Activated naive CD8-positive, alpha-beta T cell treated with anti-CD3 and anti-CD28 coated beads for 36 hours (primary cell): Measurements from ENCODE around the gene GARIN5A. TPM values are rescaled to one million over a fixed set of nuclear protein-coding genes. Genes with fewer than 3 reads are reported as not detected.
"Not testable (repeated sequence)": the region's sequence is repeated elsewhere in the genome, so short reads cannot be mapped to it uniquely, and the experiment has no call there.

Source experiments
- DNase-seq: peaks from one replicate; pipeline ENCODE4 v3.0.0; 2021
- H3K27ac Mint-ChIP-seq: one replicate; pipeline ENCODE4 v1.8.0; 2022; ENCODE audit warnings: mild to moderate bottlenecking, moderate library complexity, mixed read lengths
- H3K27me3 Mint-ChIP-seq: one replicate; pipeline ENCODE4 v1.8.0; 2022; ENCODE audit warnings: mild to moderate bottlenecking, mixed read lengths
- H3K36me3 Mint-ChIP-seq: one replicate; pipeline ENCODE4 v1.8.0; 2021; ENCODE audit warnings: mild to moderate bottlenecking, mixed read lengths
- H3K4me1 Mint-ChIP-seq: one replicate; pipeline ENCODE4 v1.8.0; 2021; ENCODE audit warnings: mixed read lengths
- H3K4me3 Mint-ChIP-seq: one replicate; pipeline ENCODE4 v1.8.0; 2022; ENCODE audit warnings: mild to moderate bottlenecking, moderate library complexity, mixed read lengths
- H3K9me3 Mint-ChIP-seq: one replicate; pipeline ENCODE4 v1.8.0; 2022; ENCODE audit warnings: mixed read lengths
- total RNA-seq, 2 experiments: library from RNA; stranded (reverse); gene quantifications; one replicate each; pipeline ENCODE4 v1.2.3, GENCODE V29; 2021

Gene GARIN5A
- total RNA-seq, 2 experiments from 2014 or later = 0.52 to 0.90 TPM

DNA sequence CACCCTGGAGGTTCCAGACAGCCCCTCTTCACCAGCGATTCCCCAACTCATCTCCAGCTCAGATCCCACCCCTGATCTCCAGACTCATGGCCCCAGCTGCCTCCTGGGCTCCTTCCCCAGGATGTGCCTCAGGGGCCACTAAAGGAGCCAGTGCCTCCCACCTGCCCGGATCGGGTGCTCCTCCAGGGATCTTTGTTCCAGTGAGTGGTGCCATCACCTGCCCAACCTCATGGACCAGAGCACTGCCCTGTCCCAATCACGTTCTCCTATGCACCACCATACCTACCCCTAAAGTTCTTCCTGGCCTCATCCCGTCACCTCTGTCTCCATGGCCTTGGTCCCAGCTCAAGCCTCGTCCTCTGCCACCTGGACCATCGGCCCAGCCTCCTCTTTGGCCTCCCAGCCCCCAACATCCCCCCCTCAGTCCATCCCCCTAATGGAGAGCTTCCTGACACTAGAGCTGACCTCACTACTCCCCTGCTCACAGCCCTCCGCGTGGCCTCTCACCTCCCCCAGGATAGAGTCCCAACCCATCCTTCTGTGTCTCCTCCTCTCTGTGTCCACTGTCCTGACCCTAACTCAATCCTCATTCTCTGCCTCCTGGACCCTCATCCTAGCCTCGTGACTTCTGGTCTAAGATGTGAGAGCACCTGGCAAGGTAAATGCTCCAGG, 8.8 kb upstream of the GARIN5A start:
- H3K4me3 Mint-ChIP-seq = no peak overlapping the region
- peak overlapping the region; percentile 9 for H3K27ac Mint-ChIP-seq
- H3K9me3 Mint-ChIP-seq = peaks cover 5% of the 10 kb centered on the region

DNA sequence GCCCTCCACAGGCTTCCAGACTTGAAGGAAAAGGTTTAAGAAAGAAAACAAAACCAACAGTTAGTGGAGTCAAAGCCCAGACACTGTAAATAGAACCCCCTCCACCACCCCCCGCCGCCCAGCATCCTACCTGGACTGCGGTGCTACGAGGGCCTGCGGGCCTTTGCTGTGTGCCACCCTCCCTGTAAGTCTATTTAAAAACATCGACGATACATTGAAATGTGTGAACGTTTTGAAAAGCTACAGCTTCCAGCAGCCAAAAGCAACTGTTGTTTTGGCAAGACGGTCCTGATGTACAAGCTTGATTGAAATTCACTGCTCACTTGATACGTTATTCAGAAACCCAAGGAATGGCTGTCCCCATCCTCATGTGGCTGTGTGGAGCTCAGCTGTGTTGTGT, 6.3 kb upstream of the GARIN5A start:
- Mint-ChIP-seq H3K36me3 (peaks cover 36% of the 10 kb centered on the region), H3K4me1 (peaks cover 2% of the 10 kb centered on the region), H3K27me3 (no peaks in the 10 kb centered on the region), H3K4me3 (no peak overlapping the region), H3K9me3 (peaks cover 5% of the 10 kb centered on the region), H3K27ac (no peak overlapping the region)
- no peak for DNase-seq

More for the DNA sequence above, 8.8 kb upstream of the GARIN5A start:
- peaks cover 26% of the 10 kb centered on the region for H3K36me3 Mint-ChIP-seq
- H3K27me3 Mint-ChIP-seq = peaks cover 4% of the 10 kb centered on the region
- H3K4me1 Mint-ChIP-seq = peaks cover 7% of the 10 kb centered on the region
- DNase-seq = no peak

DNA sequence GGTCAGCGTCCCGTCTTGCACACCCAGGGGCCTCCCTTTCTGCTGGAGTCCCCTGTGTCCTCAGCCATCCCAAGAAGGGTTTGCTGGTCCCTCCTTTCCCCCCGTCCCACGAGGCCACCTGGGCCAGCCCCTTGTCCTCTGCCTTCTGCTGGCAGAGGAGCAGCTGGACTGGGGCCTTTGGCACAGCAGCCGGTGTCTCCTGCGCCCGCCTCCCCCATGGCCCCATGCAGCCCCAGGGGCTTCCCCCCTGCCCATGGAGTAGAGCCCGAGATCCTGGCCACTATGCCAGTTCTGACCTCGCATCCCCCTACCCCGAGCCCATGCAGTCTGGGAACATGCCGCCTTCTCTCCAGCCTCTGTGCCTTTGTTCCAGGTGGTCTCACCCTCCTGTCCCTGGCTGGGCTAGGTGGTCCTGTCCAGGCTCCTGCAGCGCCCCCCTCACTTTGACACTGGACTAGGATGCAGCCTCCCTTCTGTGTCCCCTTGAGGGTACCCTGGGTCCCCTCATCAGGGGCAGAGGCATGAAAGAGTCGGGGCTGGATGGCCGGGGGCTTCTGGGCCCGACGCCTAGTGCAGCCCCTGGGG, 5.7 kb upstream of the GARIN5A start:
- no peaks in the 10 kb centered on the region for H3K27me3 Mint-ChIP-seq
- peaks cover 6% of the 10 kb centered on the region for H3K4me1 Mint-ChIP-seq
- H3K36me3 Mint-ChIP-seq = peaks cover 42% of the 10 kb centered on the region
- peaks cover 5% of the 10 kb centered on the region for H3K9me3 Mint-ChIP-seq
- no peak for DNase-seq
- no peak overlapping the region for H3K4me3 Mint-ChIP-seq
- H3K27ac Mint-ChIP-seq = no peak overlapping the region

DNA sequence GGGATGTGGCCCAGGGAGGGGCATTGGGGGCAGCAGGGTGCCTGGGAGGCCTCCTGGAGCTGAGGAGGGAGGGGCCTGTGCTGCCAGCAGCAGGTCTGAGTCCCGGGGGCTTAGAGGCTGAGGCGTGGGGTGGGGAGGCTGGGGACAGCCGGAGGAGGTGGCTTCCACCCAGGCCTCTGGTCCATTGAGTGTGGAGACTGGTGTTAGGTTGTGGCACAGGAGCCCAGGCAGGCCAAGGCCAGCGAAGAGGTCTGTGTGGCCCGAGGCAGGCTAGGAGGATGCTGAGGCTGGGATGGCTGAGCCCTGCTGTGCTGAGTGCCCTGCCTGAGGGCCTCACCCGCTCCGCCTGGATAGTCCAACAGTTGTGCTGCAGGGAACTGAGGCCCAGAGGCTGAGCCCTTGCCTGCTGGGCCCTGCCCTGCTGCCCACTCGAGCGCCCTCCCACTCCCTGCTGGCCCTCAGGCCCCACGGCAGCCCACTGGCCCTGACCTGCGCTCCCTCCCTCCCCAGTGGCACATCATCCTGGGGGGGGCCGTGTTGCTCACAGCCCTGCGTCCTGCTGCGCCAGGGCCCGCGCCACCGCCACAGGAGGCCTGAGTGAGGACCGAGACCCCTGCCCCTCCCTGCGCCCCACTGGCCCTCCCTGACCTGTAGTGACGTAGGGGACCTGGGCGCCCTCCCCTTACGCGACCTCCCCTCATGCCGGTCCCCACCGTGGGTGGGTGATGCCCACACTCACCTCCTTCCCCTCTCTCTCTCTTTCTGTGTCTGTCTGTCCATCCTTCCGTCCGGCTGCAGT, 4.9 kb upstream of the GARIN5A start:
- H3K27me3 Mint-ChIP-seq = no peaks in the 10 kb centered on the region
- no peak overlapping the region for H3K27ac Mint-ChIP-seq
- peaks cover under 1% of the 10 kb centered on the region for H3K9me3 Mint-ChIP-seq
- peaks cover 34% of the 10 kb centered on the region for H3K36me3 Mint-ChIP-seq
- H3K4me1 Mint-ChIP-seq = peaks cover 8% of the 10 kb centered on the region
- no peak overlapping the region for H3K4me3 Mint-ChIP-seq
- no peak for DNase-seq

DNA sequence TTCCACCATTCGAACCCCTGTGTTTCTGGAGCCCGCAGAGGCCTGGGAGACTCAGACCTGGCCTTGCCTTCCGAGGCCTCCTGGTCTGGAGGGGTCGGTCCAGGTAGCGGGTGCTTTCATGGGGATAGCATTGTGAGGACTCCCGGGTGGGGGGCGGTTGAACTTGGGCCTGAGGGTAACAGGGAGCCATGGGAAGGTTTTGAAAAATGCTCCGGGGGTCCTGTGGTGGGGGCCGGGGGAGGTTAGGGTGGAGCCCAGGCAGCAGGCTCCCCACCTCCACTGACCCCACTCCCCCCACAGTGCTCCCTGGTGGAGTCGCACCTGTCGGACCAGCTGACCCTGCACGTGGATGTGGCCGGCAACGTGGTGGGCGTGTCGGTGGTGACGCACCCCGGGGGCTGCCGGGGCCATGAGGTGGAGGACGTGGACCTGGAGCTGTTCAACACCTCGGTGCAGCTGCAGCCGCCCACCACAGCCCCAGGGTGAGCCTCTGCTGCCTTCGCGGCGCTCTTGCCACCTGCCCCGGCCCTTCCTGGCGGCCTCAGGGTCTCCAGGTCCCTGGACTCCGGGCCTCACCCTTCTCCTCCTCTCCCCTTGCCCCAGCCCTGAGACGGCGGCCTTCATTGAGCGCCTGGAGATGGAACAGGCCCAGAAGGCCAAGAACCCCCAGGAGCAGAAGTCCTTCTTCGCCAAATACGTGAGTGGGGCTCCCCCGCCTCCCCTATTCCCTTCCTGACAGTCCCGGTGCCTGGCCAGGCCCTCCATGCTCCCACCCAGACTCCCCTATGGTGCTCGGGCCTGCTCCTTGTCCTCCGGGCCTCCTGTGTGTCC, 3.8 kb upstream of the GARIN5A start:
- Mint-ChIP-seq H3K36me3 (peaks cover 29% of the 10 kb centered on the region), H3K4me1 (peaks cover 8% of the 10 kb centered on the region), H3K27ac (peak overlapping the region; percentile 17), H3K27me3 (no peaks in the 10 kb centered on the region), H3K9me3 (no peaks in the 10 kb centered on the region), H3K4me3 (no peak overlapping the region)
- no peak for DNase-seq

DNA sequence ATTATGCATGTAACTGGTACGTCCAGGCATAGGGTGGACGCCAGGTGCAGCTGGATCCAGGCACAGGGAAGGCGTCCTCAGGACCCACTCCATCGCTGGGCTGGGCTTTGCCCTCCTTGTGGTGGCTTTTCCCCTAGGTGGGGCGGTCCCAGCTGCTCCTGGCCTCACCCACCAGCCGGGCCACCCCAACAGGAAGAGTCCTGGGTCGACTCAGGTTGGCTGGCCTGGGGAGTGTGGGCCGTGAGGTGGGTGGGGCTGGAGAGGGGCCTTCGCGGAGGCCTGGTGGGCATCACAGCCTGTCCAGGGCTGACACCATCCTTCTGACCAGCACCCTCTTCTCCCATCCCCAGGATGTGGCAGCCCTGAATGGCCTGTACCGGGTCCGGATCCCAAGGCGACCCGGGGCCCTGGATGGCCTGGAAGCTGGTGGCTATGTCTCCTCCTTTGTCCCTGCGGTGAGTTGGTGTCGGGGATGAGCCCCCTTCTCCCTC, 3.2 kb upstream of the GARIN5A start:
- H3K4me1 Mint-ChIP-seq = peaks cover 8% of the 10 kb centered on the region
- peaks cover 24% of the 10 kb centered on the region for H3K36me3 Mint-ChIP-seq
- H3K27ac Mint-ChIP-seq = no peak overlapping the region
- no peak for DNase-seq
- H3K27me3 Mint-ChIP-seq = no peaks in the 10 kb centered on the region
- no peak overlapping the region for H3K4me3 Mint-ChIP-seq
- H3K9me3 Mint-ChIP-seq = no peaks in the 10 kb centered on the region

DNA sequence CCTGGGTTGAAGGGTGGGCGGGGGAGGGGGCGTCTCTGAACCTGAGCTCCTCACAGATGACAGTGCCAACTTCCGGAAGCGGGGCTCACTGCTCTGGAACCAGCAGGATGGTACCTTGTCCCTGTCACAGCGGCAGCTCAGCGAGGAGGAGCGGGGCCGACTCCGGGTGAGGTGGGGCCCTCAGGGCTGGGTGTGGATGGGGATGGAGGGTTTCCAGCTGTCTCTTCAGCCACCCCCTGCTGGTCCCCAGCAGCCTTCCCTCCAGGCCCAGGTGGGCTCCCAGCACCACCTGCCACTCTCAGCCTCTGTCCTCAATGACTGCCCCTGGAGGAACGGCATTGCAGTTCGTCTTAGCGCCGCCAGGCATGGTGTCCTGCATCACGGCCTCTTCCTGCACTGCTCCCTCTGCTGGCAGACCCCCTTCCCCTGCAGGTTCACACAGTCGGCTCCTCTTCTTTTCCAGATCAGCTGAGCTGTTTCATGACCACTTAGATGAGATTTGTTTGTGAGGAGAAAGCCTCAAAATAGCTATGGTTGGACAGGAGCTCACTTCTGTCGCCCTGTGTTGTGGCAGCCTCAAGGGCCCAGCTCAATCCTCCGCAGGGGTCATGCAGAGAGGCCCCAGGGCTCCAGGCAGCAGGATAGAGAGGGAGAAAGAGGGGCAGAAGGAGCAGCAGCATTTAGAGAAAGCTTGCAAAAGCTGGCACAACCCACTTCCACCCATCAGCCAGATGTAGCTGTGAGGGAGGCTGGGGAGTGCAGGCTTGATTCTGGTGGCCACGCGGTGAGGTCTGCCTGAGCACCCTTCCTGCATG, 2.5 kb upstream of the GARIN5A start:
- no peak overlapping the region for H3K27ac Mint-ChIP-seq

DNA sequence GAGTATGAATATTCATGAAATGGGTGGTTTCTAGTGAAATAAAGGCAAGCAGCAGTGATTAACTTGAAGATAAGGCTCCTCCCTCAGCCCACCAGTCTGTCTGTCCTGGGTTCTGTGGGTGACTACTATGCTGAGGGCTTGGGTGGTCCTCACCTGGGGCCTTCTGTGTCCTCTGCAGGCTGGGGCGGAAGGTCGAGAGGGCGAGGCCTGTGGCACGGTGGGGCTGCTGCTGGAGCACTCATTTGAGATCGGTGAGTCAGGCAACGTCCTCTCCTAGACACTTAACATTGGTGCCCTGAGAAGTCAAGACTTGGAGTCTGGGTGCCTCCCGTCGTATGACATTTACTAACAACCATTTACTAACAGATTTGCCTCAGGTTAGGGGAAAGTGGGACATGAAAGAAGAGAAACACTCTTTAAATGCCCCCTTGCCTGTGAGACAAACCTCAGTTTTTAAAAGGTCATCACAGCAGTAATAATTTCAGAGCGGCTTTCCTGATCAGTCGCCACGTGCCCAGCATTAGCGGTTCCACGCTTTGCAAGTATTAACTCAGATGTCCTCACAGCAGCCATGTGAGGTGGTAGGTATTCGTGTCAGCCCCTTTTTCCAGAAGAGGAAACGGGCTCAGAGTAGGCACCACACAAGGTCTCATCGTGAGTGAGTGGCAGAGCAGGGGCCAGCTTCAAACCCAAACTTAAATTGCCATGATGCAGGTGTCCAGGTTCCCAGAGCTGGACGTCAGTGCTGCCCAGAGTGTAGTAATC, 1.3 kb upstream of the GARIN5A start:
- no peak for DNase-seq
- Mint-ChIP-seq H3K27me3 (no peaks in the 10 kb centered on the region), H3K9me3 (no peaks in the 10 kb centered on the region), H3K4me3 (peak overlapping the region; percentile 97), H3K4me1 (peaks cover 8% of the 10 kb centered on the region), H3K27ac (peak overlapping the region; percentile 56), H3K36me3 (peaks cover 24% of the 10 kb centered on the region)

More for the DNA sequence above, 2.5 kb upstream of the GARIN5A start:
- no peak overlapping the region for H3K4me3 Mint-ChIP-seq
- peaks cover 8% of the 10 kb centered on the region for H3K4me1 Mint-ChIP-seq
- peaks cover 24% of the 10 kb centered on the region for H3K36me3 Mint-ChIP-seq
- H3K9me3 Mint-ChIP-seq = no peaks in the 10 kb centered on the region
- peak; percentile 34 for DNase-seq
- no peaks in the 10 kb centered on the region for H3K27me3 Mint-ChIP-seq

DNA sequence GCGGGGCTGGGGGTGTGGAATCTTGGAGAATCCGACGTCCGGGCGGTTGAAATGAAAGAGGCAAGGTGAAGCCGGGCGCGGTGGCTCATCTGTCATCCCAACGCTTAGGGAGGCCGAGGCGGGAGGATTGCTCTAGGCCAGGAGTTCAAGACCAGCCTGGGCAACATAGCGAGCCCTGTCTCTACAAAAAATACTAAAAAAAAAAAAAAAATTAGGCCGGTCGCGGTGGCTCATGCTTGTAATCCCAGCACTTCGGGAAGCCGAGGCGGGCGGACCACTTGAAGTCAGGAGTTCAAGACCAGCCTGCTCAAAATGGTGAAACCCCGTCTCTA, 225 bp upstream of the GARIN5A start:
- no peak for DNase-seq
- H3K4me1 Mint-ChIP-seq = peaks cover 8% of the 10 kb centered on the region
- H3K4me3 Mint-ChIP-seq = peak overlapping the region; percentile 97
- no peaks in the 10 kb centered on the region for H3K9me3 Mint-ChIP-seq
- no peaks in the 10 kb centered on the region for H3K27me3 Mint-ChIP-seq
- peaks cover 21% of the 10 kb centered on the region for H3K36me3 Mint-ChIP-seq
- H3K27ac Mint-ChIP-seq = peak overlapping the region; percentile 81

DNA sequence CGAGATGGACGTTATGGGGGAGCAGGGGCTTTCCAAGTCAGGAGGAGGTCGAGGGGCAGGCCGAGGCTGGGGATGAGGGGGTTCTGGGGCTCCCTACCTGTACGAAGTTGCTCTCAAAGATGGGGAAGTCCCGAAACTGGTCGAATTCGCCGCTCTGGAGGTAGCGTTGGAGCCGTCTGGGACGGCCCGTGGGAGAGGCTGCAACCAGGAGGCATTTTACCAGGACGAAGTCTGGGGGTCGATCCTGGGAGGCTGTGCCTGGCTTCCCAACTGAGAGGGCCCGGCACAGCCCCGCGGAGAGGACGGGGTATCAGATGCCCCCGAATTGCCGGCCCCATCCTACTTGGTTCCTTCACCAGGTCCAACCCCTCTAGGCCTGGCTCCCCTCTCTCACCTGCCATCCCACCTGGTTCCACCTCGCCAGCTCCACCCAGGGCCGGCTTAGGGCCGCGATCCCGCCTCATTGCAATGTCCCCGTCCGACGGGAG, 868 bp downstream of the GARIN5A start:
- peaks cover 18% of the 10 kb centered on the region for H3K36me3 Mint-ChIP-seq
- H3K9me3 Mint-ChIP-seq = no peaks in the 10 kb centered on the region
- no peak for DNase-seq
- H3K27me3 Mint-ChIP-seq = no peaks in the 10 kb centered on the region
- peak overlapping the region; percentile 38 for H3K27ac Mint-ChIP-seq
- peak overlapping the region; percentile 97 for H3K4me3 Mint-ChIP-seq
- H3K4me1 Mint-ChIP-seq = peaks cover 8% of the 10 kb centered on the region

DNA sequence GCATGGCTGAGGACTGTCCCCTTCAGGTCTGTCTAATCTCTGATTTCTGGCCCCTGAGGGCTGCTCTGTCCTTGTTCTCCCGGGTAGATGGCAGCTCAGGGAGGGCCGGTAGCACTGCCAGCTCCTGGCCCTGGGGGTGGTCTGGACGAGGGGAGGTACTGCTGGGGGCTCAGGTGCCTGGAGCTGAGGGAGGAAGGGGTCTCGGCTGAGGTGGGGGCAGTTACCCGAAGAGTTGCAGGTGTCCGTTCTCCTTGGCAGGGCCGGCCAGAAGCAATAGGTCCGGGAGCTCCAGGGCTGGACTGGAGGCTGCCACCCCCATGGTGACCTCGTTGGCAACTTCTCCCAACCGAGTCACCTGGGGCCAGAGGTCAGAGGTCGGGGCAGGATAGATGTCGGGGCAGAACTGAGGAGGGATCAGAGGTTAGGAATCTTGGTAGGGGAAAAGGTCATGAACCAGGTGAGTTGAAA, 1.5 kb downstream of the GARIN5A start:
- Mint-ChIP-seq H3K9me3 (no peaks in the 10 kb centered on the region), H3K4me3 (no peak overlapping the region)

DNA sequence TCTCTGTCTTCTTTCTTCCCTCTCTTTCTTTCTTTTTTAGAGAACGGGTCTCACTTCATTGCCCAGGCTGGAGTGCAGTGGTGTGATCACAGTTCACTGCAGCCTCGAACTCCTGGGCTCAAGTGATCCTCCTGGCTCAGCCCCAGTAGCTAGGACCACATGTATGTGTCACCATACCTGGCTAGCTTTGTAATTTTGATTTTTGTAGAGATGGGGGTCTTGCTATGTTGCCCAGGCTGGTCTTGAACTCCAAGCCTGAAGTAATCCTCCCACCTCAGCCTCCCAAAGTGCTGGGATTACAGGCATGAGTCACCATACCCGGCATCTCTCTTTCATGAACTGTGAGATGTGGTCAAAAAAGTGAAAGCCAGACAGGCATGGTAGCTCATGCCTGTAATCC, 3.3 kb downstream of the GARIN5A start:
- H3K27me3 Mint-ChIP-seq, H3K4me1 Mint-ChIP-seq, H3K27ac Mint-ChIP-seq, DNase-seq, H3K4me3 Mint-ChIP-seq, H3K9me3 Mint-ChIP-seq: not testable (repeated sequence)
- H3K36me3 Mint-ChIP-seq = peaks cover 11% of the 10 kb centered on the region

More for the DNA sequence above, 1.5 kb downstream of the GARIN5A start:
- Mint-ChIP-seq H3K27me3 (no peaks in the 10 kb centered on the region), H3K4me1 (peaks cover 8% of the 10 kb centered on the region), H3K36me3 (peaks cover 18% of the 10 kb centered on the region), H3K27ac (peak overlapping the region; percentile 42)
- no peak for DNase-seq

DNA sequence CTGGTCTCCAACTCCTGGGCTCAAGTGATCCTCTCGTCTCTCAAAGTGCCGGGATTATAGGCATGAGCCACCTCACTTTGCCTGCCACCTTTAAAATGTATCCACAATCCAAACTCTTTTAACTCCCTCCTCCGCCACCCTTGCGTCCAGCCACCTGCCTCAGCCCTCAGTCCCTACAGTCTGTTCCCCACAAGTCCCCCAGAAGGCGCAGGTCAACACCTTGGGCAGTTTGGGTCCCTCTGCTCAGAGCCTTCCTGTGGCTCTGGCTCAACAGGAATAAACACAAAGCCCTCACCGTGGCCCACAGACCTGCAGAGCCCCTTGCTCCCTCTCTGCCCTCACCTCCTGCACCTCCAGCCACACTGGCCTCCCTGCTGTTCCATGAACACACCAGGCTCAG, 7.8 kb downstream of the GARIN5A start:
- Mint-ChIP-seq H3K36me3 (no peaks in the 10 kb centered on the region), H3K4me3 (no peak overlapping the region), H3K4me1 (no peaks in the 10 kb centered on the region), H3K27me3 (no peaks in the 10 kb centered on the region), H3K9me3 (no peaks in the 10 kb centered on the region), H3K27ac (no peak overlapping the region)
- DNase-seq = no peak
